GM20431 (cell line): Measurements from ENCODE around the gene OGN.
"Not testable (repeated sequence)": the region's sequence is repeated elsewhere in the genome, so short reads cannot be mapped to it uniquely, and the experiment has no call there.

Source experiments
- in situ Hi-C: fragments of 300-500 bp; cut with MseI, MboI; formaldehyde crosslinking; loops from one replicate; pipeline ENCODE4 v1.15.0; 2020; ENCODE audit warnings: low sequenced_read_pairs; ENCODE audit not compliant: unreplicated experiment

The OGN gene

GRCh38 chr9:92404042-92404836 lies at the start of gene OGN:
Gene OGN (minus strand): TSS chr9:92404578. CDS start chr9:92403407, 1,171 bp downstream.
- in situ Hi-C loops: no loop called here

- in situ Hi-C loops: no loop called here
Measured at GRCh38 chr9:92446536-92446935, 42.2 kb upstream of the OGN start.

- in situ Hi-C loops: no loop called here
Measured at GRCh38 chr9:92444841-92445240, 40.5 kb upstream of the OGN start.

- in situ Hi-C loops: no loop called here
Measured at GRCh38 chr9:92440751-92441046, 36.3 kb upstream of the OGN start.

GRCh38 chr9:92439921-92440750 lies 35.8 kb upstream of the OGN start:
- in situ Hi-C loops: no loop called here

- in situ Hi-C loops: no loop called here
Measured at GRCh38 chr9:92438900-92439526, 34.6 kb upstream of the OGN start.

- in situ Hi-C loops: no loop called here
Measured at GRCh38 chr9:92435263-92435662, 30.9 kb upstream of the OGN start.

- in situ Hi-C loops: no loop called here
Measured at GRCh38 chr9:92432972-92433548, 28.7 kb upstream of the OGN start.

GRCh38 chr9:92432350-92432749 lies 28.0 kb upstream of the OGN start:
- in situ Hi-C loops: no loop called here

GRCh38 chr9:92429836-92430235 lies 25.5 kb upstream of the OGN start:
- in situ Hi-C loops: no loop called here

GRCh38 chr9:92426501-92427145 lies 22.2 kb upstream of the OGN start:
- in situ Hi-C loops: no loop called here

GRCh38 chr9:92425474-92425873 lies 21.1 kb upstream of the OGN start:
- in situ Hi-C loops: no loop called here

GRCh38 chr9:92424340-92424739 lies 20.0 kb upstream of the OGN start, which contains the start of gene OMD:
Gene OMD (minus strand): TSS chr9:92424471. CDS start chr9:92417558, 6,913 bp downstream.
- in situ Hi-C loops: no loop called here

- in situ Hi-C loops: no loop called here
Measured at GRCh38 chr9:92423612-92424011, 19.2 kb upstream of the OGN start.

- in situ Hi-C loops: no loop called here
Measured at GRCh38 chr9:92422611-92423338, 18.4 kb upstream of the OGN start.

GRCh38 chr9:92414566-92414965 lies 10.2 kb upstream of the OGN start:
- in situ Hi-C loops: no loop called here

- in situ Hi-C loops: not testable (repeated sequence)
Measured at GRCh38 chr9:92411157-92411556, 6.8 kb upstream of the OGN start.

- in situ Hi-C loops: no loop called here
Measured at GRCh38 chr9:92408747-92409478, 4.5 kb upstream of the OGN start.

GRCh38 chr9:92407818-92408217 lies 3.4 kb upstream of the OGN start:
- in situ Hi-C loops: no loop called here
